CD4-positive, alpha-beta T cell treated with Interleukin-15 for 1 hour (primary cell): Measurements from ENCODE around the gene FAAP20.
A peak's percentile ranks its signal among the peaks of the same experiment; 100 is the strongest.

Experiments used
- DNase-seq: peaks from one replicate; pipeline ENCODE4 v3.0.0-alpha.2; 2020

The FAAP20 gene

GRCh38 chr1:2193514-2194281 lies 874 bp downstream of the FAAP20 start:
- DNase-seq, result no peak

- no peak for DNase-seq
These were observed 2.3 kb downstream of the FAAP20 start for GRCh38 chr1:2192031-2192995.

- no peak for DNase-seq
These were observed 4.0 kb downstream of the FAAP20 start for GRCh38 chr1:2190491-2190976.

GRCh38 chr1:2189459-2190425 lies 4.8 kb downstream of the FAAP20 start:
- peak; percentile 94 for DNase-seq

- no peak for DNase-seq
These were observed 6.2 kb downstream of the FAAP20 start for GRCh38 chr1:2188336-2188735.

- DNase-seq, result no peak
These were observed 7.0 kb downstream of the FAAP20 start for GRCh38 chr1:2187619-2188018.

GRCh38 chr1:2186901-2187300 lies 7.7 kb downstream of the FAAP20 start:
- DNase-seq, result no peak

- no peak for DNase-seq
These were observed 8.4 kb downstream of the FAAP20 start for GRCh38 chr1:2185880-2186855.

GRCh38 chr1:2184934-2185333 lies 9.6 kb downstream of the FAAP20 start:
- DNase-seq, result no peak

GRCh38 chr1:2184531-2184930 lies 10.0 kb downstream of the FAAP20 start:
- no peak for DNase-seq

GRCh38 chr1:2183937-2184334 lies 10.6 kb downstream of the FAAP20 start:
- no peak for DNase-seq

- no peak for DNase-seq
These were observed 12.2 kb downstream of the FAAP20 start for GRCh38 chr1:2182376-2182775.

- no peak for DNase-seq
These were observed 12.8 kb downstream of the FAAP20 start for GRCh38 chr1:2181752-2182151.

- no peak for DNase-seq
These were observed 13.3 kb downstream of the FAAP20 start for GRCh38 chr1:2181271-2181670.

GRCh38 chr1:2180297-2181245 lies 14.0 kb downstream of the FAAP20 start:
- no peak for DNase-seq

GRCh38 chr1:2179283-2180013 lies 15.1 kb downstream of the FAAP20 start:
- DNase-seq, result no peak

- DNase-seq, result no peak
These were observed 15.7 kb downstream of the FAAP20 start for GRCh38 chr1:2178875-2179274.

GRCh38 chr1:2177946-2178538 lies 16.5 kb downstream of the FAAP20 start:
- no peak for DNase-seq

GRCh38 chr1:2177541-2177940 lies 17.0 kb downstream of the FAAP20 start:
- DNase-seq, result no peak
